RPMI7951 (cell line): ENCODE measurements around the gene SPAG17. TPM values are rescaled to one million over a fixed set of nuclear protein-coding genes. Genes with fewer than 3 reads are reported as not detected.
A peak's percentile ranks its signal among the peaks of the same experiment; 100 is the strongest.

ENCODE experiments used
- DNase-seq: peaks from one replicate; pipeline ENCODE4 v3.0.0-alpha.2; 2012; ENCODE audit warnings: low read depth
- total RNA-seq: library from RNA; depleted of rRNA; stranded (reverse); fragments of >200 nt; shearing (Covaris generic); gene quantifications from 2 replicates; pipeline ENCODE4 v1.2.3, GENCODE V29; 2014

The SPAG17 gene
- total RNA-seq, 1 experiment from 2014 or later: not detected

- DNase-seq: no peak
Observed at GRCh38 chr1:118160806-118161205, 24.2 kb downstream of the SPAG17 start.

- DNase-seq: no peak
Observed at GRCh38 chr1:118159569-118159968, 25.5 kb downstream of the SPAG17 start.

DNA sequence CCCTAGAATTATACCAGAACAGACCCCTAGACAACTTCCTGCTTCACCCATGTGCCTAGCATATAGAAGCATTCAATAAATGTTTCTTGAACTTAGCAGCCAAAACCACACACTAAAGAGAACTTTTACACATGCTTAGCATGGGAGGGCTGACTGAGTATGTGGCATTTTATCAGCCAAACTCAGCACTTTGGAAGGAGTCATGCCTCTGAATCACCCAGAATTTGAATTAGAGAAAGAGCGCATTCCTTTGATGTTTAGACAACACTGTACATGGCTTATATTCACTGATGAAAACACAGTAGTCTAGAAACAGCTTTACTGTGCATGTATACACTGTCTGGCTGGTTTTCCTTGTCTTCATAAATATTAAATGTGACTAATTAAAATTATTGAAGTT lies 26.1 kb downstream of the SPAG17 start:
- DNase-seq: peak; percentile 39

DNA sequence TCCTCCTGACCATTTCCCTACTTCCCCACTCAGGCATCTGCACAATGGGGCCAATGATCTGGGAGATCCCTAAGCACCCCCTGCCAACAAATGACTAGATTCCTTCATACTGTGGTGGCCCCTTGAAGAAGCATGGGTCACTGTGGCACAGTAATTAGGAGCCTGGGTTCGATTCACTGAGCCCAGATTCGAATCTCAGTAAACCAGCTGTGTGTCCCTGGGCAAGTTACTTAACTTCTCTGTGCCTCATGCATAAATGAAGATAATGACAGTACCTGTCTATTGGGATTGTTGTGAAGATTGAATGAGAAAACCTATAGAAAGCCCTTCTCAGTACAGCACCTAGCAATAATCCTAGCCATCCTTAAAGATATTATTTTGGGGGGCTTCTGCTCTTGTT lies 27.5 kb downstream of the SPAG17 start:
- no peak for DNase-seq

DNA sequence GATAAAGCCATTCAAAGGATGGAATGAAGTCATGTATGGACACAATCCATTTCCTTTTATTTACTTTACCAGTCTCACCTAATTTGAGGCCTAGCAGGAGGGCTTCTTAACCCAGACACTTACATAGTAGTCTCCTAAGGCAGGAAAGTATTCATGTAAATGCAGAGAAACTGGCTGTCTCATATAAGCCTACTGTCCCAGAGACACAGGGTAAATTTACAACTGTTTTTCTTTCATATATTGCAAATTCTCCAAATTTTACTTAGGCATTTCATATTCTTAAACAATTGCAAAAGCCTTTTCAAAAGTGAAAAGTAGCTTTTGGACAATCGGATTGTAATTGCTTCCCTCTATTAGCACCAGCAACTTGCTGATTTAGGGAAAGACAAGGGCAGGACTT lies 29.9 kb downstream of the SPAG17 start:
- no peak for DNase-seq

DNA sequence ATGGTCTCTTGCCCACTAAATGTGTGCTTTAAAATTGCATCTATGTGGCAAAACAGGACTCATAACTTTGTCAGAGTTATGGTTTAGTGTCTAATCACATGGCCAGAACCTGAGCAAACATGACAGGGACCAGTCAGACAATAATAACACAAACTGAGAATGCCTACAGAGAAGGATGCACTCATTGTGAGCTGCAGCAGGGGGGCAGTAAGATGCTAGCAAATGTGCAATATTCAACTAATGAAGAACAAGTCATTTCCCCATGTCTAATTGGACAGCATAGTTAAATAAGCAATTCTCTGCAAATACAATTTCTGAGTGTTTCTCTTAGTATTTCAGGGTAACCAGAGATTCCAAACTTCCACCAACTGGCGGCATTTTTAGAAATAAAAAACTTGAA lies 30.8 kb downstream of the SPAG17 start:
- no peak for DNase-seq

- DNase-seq: peak; percentile 48
Observed at GRCh38 chr1:118151312-118151937, 33.6 kb downstream of the SPAG17 start.

DNA sequence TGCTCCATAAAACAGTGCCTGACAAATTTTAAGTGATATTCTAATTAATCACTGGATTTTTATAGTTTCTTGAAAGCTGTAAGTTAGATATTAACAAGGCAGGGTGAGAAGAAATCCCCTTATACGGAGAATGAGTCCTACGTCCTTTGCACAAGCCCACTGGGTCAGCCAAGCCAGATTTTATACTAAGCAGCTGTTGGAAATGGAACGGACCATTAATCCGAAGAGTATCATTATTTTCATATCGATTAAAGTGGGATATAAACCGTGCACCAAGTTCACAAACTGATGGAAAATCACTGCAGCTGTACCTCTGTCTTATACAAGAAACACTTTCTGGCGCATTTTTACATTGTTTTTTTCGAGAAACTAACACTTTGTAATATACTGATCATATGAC lies 35.2 kb downstream of the SPAG17 start:
- no peak for DNase-seq

DNA sequence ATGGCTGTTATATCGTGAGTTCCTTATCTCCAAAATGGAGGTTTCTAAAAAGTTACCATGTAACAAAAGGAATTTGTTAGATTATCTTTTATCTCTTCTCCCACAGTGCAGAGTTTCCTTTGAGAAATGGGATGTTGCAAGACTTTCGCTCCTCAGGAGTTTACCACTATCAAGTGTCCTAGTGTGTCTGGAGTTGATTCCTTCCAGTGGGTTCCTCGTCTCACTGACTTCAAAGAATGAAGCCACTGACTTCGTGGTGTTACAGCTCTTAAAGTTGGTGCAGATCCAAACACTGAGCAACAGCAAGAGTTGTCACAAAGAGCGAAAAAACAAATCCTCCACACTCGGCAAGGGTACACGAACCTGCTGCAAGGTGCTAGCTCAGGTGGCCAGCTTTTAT lies 37.0 kb downstream of the SPAG17 start:
- DNase-seq: no peak

DNA sequence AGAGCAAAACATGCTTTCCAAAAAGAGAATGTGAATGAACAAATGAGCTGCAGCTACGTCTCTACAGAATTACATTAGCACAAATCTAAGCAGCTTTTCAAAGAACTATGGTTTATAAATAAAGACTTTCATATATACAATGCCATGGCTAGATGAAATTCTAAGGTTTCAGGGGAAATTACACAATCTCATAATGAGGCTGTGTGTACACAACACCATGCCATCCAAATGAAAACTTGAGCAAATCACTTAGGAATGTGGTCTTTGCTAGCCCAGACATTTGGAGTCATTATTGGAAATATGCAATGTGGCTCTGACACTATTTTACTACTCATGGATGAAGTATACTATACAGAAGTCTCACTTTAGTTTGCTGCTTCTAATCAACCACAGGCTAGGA lies 37.5 kb downstream of the SPAG17 start:
- peak; percentile 20 for DNase-seq

DNA sequence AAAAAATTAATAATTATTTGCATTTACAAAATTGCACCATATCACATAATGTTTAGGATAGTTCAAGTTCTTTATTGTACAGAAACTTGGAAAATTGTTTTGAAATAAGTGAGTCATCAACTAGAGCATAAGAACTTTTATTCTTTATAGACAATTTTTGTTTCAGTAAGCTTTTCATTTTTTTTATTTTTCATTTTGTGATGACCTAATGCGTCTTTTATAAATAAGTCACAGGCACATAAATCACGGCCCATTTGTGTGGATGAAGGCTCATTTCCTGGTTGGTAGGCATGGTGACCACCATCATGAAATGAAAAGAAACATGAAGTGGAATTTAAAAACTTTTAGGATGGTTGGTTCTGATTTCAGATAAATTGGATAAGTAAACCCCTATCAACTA lies 39.3 kb downstream of the SPAG17 start:
- peak; percentile 15 for DNase-seq

DNA sequence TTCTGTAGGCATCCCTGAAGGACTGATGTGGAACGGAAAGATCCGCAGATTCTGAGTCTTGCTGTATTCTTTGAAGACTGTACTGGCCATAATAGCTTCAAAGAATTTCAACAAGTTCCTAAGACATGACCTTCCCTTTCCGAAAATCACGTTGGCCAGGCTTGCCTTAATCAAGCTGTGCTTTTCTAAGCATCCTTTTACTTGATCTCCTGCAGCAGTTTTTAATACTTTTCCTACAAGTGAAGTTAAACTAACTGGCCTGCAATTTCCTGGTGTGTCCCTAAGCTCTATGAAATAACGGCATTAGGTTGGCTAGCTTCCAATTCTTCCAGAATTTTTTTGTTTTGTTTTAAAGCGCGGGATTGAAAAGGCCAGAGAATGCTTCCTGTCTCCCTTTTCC lies 40.3 kb downstream of the SPAG17 start:
- DNase-seq: no peak

DNA sequence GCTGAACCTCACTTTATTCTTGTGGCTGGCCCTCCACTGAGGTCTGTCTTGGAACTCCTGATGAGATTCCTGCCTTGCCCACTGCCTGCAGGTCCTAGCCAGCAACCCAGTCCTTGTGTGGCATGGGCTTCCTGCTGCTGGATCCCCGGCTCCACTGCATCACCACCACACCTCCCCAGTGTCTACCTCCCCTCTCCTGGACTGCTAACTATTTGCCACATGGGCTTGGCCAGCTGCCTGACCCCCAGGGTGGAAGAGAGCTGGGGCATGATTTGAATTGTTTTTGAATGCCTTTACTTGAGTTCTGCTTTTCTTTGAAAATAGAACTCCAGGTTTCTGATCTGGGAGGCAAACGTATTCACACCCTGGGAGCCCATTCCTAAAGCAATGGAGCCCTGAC lies 41.2 kb downstream of the SPAG17 start:
- DNase-seq: no peak

- no peak for DNase-seq
Observed at GRCh38 chr1:118143121-118143520, 41.9 kb downstream of the SPAG17 start.

DNA sequence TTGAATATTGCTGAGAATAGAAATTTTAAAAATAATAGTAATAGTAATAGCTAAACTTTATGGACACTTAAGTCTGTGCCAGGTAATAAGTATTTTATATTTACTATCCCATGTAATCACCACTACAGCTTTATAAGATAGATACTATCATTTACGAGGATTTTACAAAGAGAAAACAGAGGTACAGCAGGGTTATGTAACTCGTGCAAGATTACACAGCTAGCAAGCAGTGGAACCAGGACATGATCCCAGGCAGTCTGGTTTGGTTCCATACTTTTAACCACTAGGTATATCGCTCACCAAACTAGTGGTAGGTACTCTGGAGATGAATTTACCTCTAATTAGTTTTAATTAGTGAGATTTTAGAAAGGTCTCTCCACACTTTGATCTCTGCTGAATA lies 42.5 kb downstream of the SPAG17 start:
- DNase-seq: no peak

DNA sequence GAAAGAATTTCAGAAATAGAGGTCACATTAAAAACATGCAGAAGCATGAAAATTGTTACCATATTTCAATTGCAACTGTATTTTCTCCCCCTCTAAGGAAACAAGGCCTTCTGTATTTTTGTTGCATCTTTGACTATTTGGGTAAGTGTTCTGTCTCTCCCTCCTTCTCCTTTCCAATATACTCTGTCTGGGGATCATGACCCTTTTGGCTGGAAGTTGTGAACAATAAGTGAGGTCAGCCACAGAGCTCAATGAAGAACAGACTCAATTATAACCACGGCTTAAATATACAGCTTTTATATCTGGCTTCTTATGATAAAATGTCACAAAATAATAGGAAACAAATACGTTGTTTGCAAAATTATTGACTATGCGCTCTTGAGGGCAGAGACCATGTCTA lies 47.1 kb downstream of the SPAG17 start:
- DNase-seq: no peak

GRCh38 chr1:118136187-118136941 lies 48.7 kb downstream of the SPAG17 start:
- peak; percentile 42 for DNase-seq

- DNase-seq: no peak
Observed at GRCh38 chr1:118132000-118132399, 53.0 kb downstream of the SPAG17 start.

DNA sequence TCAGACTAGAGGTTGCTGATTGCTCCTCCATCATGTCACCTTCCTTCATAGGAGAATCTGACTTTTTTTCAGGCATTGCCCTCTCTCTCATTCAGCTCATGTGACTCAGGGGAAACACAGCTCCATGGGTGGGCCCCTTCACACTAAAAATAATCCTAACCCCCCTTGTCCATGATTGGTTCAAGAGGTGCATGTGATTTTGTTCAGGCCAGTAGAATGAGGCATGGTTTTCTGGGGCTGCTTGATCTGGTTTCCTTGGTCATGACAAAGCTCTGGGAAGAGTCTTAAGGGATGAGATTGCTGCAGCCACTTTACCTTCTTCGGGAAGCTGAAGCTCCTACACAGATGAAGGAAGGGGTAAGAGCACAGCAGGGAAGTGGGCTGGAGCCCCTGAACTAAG lies 56.3 kb downstream of the SPAG17 start:
- no peak for DNase-seq

GRCh38 chr1:118124064-118124463 lies 61.0 kb downstream of the SPAG17 start:
- no peak for DNase-seq

DNA sequence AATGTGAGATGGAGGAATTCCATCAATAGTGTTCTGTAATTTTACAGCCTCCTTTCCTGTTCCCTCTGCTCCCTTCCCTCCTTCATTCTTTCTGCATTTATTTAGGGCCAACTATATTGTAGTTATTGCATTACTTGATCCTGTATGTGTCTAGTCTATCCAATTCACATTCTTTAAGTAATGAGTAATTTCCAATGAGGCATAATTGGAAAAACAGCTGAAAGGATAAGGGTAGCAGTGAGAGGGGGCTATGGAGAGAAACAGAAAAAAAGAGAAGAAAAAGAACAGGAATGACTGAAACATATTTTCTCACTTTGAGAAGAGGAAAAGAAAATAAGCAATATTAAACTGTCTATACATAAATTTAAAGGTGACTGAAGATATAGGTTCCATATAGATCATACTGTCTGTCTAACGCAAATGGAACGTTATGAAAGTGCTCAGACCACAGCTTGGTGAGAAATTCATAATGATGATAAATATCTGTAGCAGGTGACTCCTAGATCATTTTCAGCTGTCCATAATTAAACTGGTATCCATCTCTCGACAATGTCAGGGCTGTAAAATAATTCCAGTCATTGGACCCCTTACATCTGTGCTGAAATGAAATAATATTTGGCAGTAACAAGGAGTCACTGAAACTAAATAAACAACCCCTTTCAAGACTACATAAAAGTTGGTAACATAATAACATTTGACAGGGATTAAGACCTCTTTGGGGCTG lies 61.8 kb downstream of the SPAG17 start:
- DNase-seq: no peak

DNA sequence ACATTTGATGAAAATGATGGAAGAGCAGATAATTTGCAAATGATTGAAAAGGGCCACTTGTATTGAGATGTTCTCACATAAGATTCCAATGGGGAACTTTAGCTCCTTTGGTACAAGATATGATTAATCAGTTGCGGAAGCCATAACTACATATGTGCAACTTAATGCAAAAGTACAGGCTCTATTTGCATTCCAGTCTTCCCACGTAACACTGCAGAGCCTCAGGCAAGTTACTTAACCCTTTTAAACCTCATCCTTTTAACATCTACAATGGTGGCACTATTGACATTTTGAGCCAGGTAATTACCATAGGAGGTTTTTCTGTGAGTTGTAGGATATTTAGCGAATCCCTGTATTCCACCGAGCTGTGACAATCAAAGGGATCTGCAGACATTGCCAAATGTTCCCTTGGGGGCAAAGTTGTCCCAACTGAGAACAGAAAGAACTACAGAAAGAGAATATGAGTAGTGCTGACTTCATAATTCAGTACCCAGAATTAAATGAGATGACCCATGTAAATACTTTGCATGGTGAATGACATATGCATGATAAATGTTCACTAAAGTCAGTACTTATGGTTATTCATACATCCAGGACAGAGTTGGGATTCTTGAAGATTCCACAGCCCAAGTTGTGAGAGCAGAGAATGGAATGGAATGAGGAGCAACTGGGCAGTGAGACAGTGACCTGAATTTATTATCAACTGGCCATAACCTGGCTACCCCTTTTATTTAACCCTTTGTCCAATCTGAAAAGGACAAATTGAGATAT lies 62.6 kb downstream of the SPAG17 start:
- peak; percentile 15 for DNase-seq
